DND-41 (cell line): Measurements from ENCODE around the gene SORBS1.

Experiments used
- EZH2 ChIP-seq: IDR thresholded peaks from 3 replicates; pipeline ENCODE4 v1.6.1; 2012; ENCODE audit warnings: borderline replicate concordance, low read depth, mild to moderate bottlenecking, moderate library complexity, low read length, inconsistent platforms; ENCODE audit not compliant: severe bottlenecking
- TF ChIP-seq, protein P1 (sequence below): IDR thresholded peaks from 2 replicates; pipeline ENCODE4 v1.5.1; 2012; ENCODE audit warnings: borderline replicate concordance, low read length, moderate library complexity, mild to moderate bottlenecking; ENCODE audit not compliant: poor library complexity, severe bottlenecking; ENCODE audit errors: extremely low read depth

DNA sequence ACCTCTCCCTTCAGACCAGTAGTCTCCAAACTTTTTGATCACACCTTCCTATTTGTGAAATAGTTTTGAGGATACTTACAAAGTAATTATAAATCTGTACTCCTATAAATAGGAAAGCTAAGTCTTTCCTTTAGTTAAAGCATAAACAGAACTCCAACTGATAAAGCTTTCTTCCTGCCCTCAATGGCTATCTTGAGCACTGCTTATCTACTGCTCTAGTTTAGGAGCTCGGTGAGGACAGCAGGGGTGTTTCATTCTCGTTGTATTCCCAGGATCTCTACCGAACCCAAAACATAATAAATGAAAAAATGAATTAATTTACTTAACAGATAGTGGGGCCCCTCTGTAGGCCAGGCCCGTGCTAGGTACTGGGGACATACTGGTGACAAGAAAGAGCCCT lies 17.7 kb downstream of the SORBS1 start:
- TF ChIP-seq, protein P1, sequence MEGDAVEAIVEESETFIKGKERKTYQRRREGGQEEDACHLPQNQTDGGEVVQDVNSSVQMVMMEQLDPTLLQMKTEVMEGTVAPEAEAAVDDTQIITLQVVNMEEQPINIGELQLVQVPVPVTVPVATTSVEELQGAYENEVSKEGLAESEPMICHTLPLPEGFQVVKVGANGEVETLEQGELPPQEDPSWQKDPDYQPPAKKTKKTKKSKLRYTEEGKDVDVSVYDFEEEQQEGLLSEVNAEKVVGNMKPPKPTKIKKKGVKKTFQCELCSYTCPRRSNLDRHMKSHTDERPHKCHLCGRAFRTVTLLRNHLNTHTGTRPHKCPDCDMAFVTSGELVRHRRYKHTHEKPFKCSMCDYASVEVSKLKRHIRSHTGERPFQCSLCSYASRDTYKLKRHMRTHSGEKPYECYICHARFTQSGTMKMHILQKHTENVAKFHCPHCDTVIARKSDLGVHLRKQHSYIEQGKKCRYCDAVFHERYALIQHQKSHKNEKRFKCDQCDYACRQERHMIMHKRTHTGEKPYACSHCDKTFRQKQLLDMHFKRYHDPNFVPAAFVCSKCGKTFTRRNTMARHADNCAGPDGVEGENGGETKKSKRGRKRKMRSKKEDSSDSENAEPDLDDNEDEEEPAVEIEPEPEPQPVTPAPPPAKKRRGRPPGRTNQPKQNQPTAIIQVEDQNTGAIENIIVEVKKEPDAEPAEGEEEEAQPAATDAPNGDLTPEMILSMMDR = no peak
- TF ChIP-seq EZH2 = no peak
